Ovary (tissue), 9 donors: Measurements from ENCODE around the gene IFIT1. TPM values are rescaled to one million over a fixed set of nuclear protein-coding genes. Genes with fewer than 3 reads are reported as not detected.
"Not testable (repeated sequence)": the region's sequence is repeated elsewhere in the genome, so short reads cannot be mapped to it uniquely, and the experiment has no call there.

Source experiments
- DNase-seq, 5 donors: peaks; one replicate each; pipeline ENCODE4 v3.0.0-alpha.2; 2019 to 2020
- H3K27ac ChIP-seq, 2 donors: fragments of 200-600 bp; one replicate each; pipeline versions ENCODE4 v1.5.1 to v1.8.0; 2019 to 2022
- H3K27me3 ChIP-seq: fragments of 200-600 bp; one replicate; pipeline ENCODE4 v1.8.0; 2022
- H3K36me3 ChIP-seq: fragments of 200-600 bp; sonication (generic); one replicate; pipeline ENCODE4 v1.5.1; 2019
- H3K4me1 ChIP-seq: one replicate; pipeline ENCODE4 v1.8.1; 2013; ENCODE audit warnings: mild to moderate bottlenecking, moderate library complexity; ENCODE audit not compliant: insufficient read depth
- H3K4me3 ChIP-seq: fragments of 200-600 bp; sonication (generic); one replicate; pipeline ENCODE4 v1.5.1; 2017
- H3K9me3 ChIP-seq, 2 donors: fragments of 200-600 bp in 1 of 2; sonication (generic) in 1 of 2; one replicate each; pipeline versions ENCODE4 v1.5.1 to v1.8.1; 2013 to 2019; ENCODE audit warnings: mild to moderate bottlenecking in 1 of 2, moderate library complexity in 1 of 2
- EP300 ChIP-seq: sonication (generic); formaldehyde crosslinking; IDR thresholded peaks from one replicate; pipeline ENCODE4 v1.6.1; 2017; ENCODE audit warnings: antibody characterized with exemption
- POLR2A ChIP-seq: fragments of 450-650 bp; IDR thresholded peaks from one replicate; pipeline ENCODE4 v1.6.1; 2017; ENCODE audit warnings: antibody characterized with exemption, mild to moderate bottlenecking, moderate library complexity
- WGBS, 3 donors: extraction: QIAGEN DNeasy Blood & Tissue Kit in 1 of 3; methylation state at CpG; one replicate each; pipeline versions ENCODE4 v1.1.5 to v1.1.7; 2013 to 2017; 5-methylcytosine and 5-hydroxymethylcytosine counted together
- intact Hi-C, 4 donors: fragments of 100-400 bp; cut with DNase I; formaldehyde crosslinking; loops; one replicate each; pipeline versions ENCODE4 v1.11.0 to v1.15.1; 2022 to 2023
- polyA plus RNA-seq, 2 donors: library from polyadenylated mRNA; stranded (reverse); fragments of 200-250 nt in 1 of 2; fragments of 350-450 nt in 1 of 2; fragmentation: Illumina TruSeq in 1 of 2; extraction: RNeasy Lipid Tissue Mini Kit (QIAGEN cat#74804) in 1 of 2; gene quantifications; one replicate each; pipeline ENCODE4 v1.2.3, GENCODE V29; 2013 to 2014
- total RNA-seq, 7 donors: library from RNA; depleted of rRNA in 2 of 7; stranded (reverse); fragments of >200 nt in 2 of 7; fragmentation: NEBNext Ultra II Directional in 3 of 7; extraction: Animal tissue kit (Norgen Biotek cat#: 25700) in 3 of 7; gene quantifications; one replicate each; pipeline versions ENCODE4 v1.1.0 to v1.2.4, GENCODE V29; 2016 to 2023
- TF ChIP-seq, protein P1 (sequence below), 3 donors: fragments of 450-650 bp in 2 of 3; fragments of 200-600 bp in 1 of 3; IDR thresholded peaks; one replicate each; pipeline versions ENCODE4 v1.5.1 to v1.8.0; 2016 to 2022; ENCODE audit warnings: antibody characterized with exemption in 3 of 3, mild to moderate bottlenecking in 1 of 3
- donor health status: DM: no; HTN: no; CAD: no; lungs with moderate emphysema.
- donor health status: DM: no; HTN: no; CAD: no.
- donor health status: Bipolar disorder and iron deficiency.
- donor health status: DM: yes; HTN: yes; CAD: no.
- donor health status: DM: no; HTN: no; CAD: no.
- donor health status: DM: yes; HTN: yes; CAD: no.

Gene IFIT1
- total and polyA plus RNA-seq, 9 donors = 6.4 to 56.2 (median 12.3) TPM

DNA sequence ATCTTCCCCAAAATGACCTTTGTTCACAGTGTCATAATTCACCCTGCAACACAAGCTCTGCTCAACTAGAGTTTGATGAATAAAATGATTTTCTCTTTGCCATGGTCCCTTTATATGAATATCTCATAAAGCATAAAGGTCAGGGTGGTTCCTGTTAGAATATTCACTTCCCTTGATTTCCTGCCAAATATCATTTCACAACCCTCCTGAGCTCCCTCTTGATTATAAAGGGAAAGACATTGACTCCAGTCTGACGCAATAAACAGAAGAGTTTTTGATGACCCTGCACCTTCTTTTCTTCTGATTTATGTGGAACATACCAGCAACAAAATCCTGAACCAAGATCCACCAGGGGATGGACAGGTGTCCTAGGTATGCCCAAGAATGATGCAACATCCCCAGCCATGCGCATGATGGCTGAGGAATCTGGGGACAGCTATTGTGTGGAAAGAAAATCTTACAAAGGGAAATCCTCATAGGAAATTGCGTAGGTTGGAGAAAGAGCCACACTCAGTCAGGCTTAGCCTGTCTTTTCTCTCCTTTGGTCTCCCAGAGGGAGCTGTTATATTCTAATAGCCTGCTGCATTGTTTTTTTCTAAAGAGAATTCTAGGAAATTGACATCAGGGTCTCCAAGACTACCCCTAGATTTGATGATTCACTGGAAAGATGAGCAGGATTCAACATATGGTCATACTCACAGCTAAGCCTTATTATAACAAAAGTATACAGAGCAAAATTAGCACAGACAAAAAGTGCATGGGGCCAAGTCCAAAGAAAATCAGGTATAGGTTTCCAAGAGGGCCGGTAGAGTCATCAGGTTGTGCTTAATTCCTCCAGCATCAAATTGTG lies 45.8 kb upstream of the IFIT1 start:
- H3K36me3 ChIP-seq = no peaks in the 10 kb centered on the region
- H3K4me1 ChIP-seq = peaks cover 6% of the 10 kb centered on the region
- no peaks in the 10 kb centered on the region for H3K9me3 ChIP-seq
- intact Hi-C loops = no loop called here
- H3K27ac ChIP-seq = no peak overlapping the region
- DNase-seq = no peak
- no peaks in the 10 kb centered on the region for H3K27me3 ChIP-seq
- TF ChIP-seq, protein P1, sequence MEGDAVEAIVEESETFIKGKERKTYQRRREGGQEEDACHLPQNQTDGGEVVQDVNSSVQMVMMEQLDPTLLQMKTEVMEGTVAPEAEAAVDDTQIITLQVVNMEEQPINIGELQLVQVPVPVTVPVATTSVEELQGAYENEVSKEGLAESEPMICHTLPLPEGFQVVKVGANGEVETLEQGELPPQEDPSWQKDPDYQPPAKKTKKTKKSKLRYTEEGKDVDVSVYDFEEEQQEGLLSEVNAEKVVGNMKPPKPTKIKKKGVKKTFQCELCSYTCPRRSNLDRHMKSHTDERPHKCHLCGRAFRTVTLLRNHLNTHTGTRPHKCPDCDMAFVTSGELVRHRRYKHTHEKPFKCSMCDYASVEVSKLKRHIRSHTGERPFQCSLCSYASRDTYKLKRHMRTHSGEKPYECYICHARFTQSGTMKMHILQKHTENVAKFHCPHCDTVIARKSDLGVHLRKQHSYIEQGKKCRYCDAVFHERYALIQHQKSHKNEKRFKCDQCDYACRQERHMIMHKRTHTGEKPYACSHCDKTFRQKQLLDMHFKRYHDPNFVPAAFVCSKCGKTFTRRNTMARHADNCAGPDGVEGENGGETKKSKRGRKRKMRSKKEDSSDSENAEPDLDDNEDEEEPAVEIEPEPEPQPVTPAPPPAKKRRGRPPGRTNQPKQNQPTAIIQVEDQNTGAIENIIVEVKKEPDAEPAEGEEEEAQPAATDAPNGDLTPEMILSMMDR (IDR thresholded peaks at IDR 0.05) = no peak
- no peak for TF ChIP-seq POLR2A
- TF ChIP-seq EP300 = no peak
- WGBS, 3 donors = 83 to 89% (median 84%) methylated on average over 4 of the region's 4 CpGs
- H3K4me3 ChIP-seq = no peak overlapping the region

DNA sequence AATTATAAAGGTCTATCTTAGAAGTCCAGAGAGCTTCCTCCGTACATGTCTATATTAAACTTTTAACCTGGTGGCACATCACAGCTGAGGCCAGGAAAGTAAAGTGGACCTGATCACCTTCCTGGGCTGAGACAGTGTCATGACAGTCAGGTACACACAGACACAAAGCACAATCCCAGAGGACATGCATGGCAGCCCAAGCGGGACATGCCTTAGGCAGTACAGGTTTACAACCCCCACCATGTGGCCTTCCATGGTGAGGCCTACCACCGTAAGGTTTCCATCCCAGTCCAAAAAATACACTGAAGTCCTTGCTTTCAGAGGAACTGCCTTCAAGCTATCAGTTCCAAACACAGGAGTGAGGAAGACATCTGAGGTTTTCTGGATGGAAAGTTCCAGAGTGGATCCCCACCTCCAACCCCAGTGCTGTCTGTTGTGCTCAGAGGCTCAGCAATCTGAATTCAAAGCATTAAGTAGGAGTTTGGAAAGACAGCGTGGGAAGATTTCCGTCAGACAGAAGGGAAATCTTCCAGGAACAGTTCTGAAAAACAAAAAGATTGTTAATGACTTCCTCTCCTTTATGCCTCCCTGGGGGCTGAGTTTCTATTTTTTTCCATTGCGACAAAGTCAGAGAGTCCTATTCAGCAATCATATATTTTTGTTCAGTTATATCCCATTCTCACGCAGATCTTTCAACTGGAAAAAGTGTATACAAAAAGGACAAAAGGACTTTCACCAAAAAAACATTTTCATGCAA lies 44.5 kb upstream of the IFIT1 start:
- DNase-seq = no peak
- no peak overlapping the region for H3K4me3 ChIP-seq
- no peaks in the 10 kb centered on the region for H3K9me3 ChIP-seq
- WGBS, 3 donors = 84 to 85% (median 84%) methylated on average over 7 of the region's 7 CpGs
- H3K27me3 ChIP-seq = no peaks in the 10 kb centered on the region
- no peak overlapping the region for H3K27ac ChIP-seq
- intact Hi-C loops = no loop called here
- no peak for TF ChIP-seq EP300
- TF ChIP-seq POLR2A = no peak
- TF ChIP-seq, protein P1 (IDR thresholded peaks at IDR 0.05) = no peak
- peaks cover 7% of the 10 kb centered on the region for H3K4me1 ChIP-seq
- H3K36me3 ChIP-seq = no peaks in the 10 kb centered on the region

DNA sequence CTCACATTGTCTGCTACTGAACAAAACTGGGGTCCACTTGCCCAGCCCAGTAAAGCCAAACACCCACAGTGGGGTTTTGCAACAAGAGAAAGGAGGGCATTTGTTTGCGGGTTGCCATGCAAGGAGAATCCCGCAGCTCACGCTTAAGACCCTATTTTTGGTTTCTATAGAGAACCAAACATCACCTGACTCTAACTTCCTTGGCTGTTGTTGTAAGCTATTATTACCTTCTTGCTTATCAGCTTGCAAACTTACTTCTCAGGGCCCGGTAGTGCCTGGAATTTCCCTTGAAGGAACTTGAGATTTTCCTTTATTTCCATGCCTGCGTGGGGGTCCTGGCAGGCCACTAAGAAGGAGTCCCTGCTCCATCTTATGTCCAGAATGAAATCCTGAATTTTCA lies 43.9 kb upstream of the IFIT1 start:
- 80 to 83% (median 82%) methylated on average over 5 of the region's 5 CpGs for WGBS, 3 donors
- Histone ChIP-seq H3K36me3 (no peaks in the 10 kb centered on the region), H3K4me1 (peaks cover 7% of the 10 kb centered on the region), H3K4me3 (no peak overlapping the region), H3K27me3 (no peaks in the 10 kb centered on the region), H3K9me3 (no peaks in the 10 kb centered on the region), H3K27ac (no peak overlapping the region)
- DNase-seq = no peak
- intact Hi-C loops = no loop called here
- no peak for TF ChIP-seq EP300
- no peak for TF ChIP-seq POLR2A
- TF ChIP-seq, protein P1 (IDR thresholded peaks at IDR 0.05) = no peak

GRCh38 chr10:89348975-89349374 lies 43.4 kb upstream of the IFIT1 start:
- Histone ChIP-seq H3K27me3 (no peaks in the 10 kb centered on the region), H3K4me3 (no peak overlapping the region), H3K27ac (no peak overlapping the region), H3K36me3 (no peaks in the 10 kb centered on the region), H3K9me3 (no peaks in the 10 kb centered on the region), H3K4me1 (peaks cover 7% of the 10 kb centered on the region)
- DNase-seq = no peak
- intact Hi-C loops = no loop called here
- TF ChIP-seq, protein P1 (IDR thresholded peaks at IDR 0.05) = no peak
- TF ChIP-seq POLR2A = no peak
- TF ChIP-seq EP300 = no peak
- 63 to 76% (median 75%) methylated on average over 2 of the region's 2 CpGs for WGBS, 3 donors

- 12 to 14% (median 12%) methylated on average over 7 of the region's 7 CpGs for whole genome bisulfite sequencing, 3 donors
- H3K4me1 ChIP-seq, intact Hi-C loops, H3K36me3 ChIP-seq, H3K27me3 ChIP-seq, H3K4me3 ChIP-seq, H3K9me3 ChIP-seq: not testable (repeated sequence)
- peak in 1 of 5 donors; percentile 39 for DNase-seq
- H3K27ac ChIP-seq = peak overlapping the region; percentile 44 to 77
Observed at GRCh38 chr10:89350631-89351315, 41.6 kb upstream of the IFIT1 start.
